Upper lobe of right lung (tissue), 1 donor: ENCODE results near the gene TMEM94. TPM values are rescaled to one million over a fixed set of nuclear protein-coding genes. Genes with fewer than 3 reads are reported as not detected.

Source experiments
- ATAC-seq: fragments of 200-7000 bp; cut with Tn5 transposase; one replicate; pipeline ENCODE4 v1.9.1; 2020; ENCODE audit warnings: mild to moderate bottlenecking, moderate library complexity
- DNase-seq: peaks from one replicate; pipeline ENCODE4 v3.0.0-alpha.2; 2020
- H3K27ac ChIP-seq: fragments of 200-600 bp; one replicate; pipeline ENCODE4 v1.8.0; 2022
- H3K27me3 ChIP-seq: fragments of 200-600 bp; one replicate; pipeline ENCODE4 v1.8.0; 2022; ENCODE audit warnings: mild to moderate bottlenecking
- H3K36me3 ChIP-seq: fragments of 200-600 bp; one replicate; pipeline ENCODE4 v1.8.0; 2022
- H3K4me1 ChIP-seq: fragments of 200-600 bp; one replicate; pipeline ENCODE4 v1.8.0; 2022
- H3K4me3 ChIP-seq: fragments of 200-600 bp; one replicate; pipeline ENCODE4 v1.8.0; 2022; ENCODE audit warnings: mild to moderate bottlenecking
- H3K9me3 ChIP-seq: fragments of 200-600 bp; one replicate; pipeline ENCODE4 v1.8.0; 2022
- intact Hi-C: fragments of 100-400 bp; cut with DNase I; formaldehyde crosslinking; loops from one replicate; pipeline ENCODE4 v1.11.0; 2022
- total RNA-seq: library from RNA; stranded (reverse); fragmentation: NEBNext Ultra II Directional; extraction: Animal tissue kit (Norgen Biotek cat#: 25700); gene quantifications from one replicate; pipeline ENCODE4 v1.2.1, GENCODE V29; 2021
- TF ChIP-seq, protein P1 (sequence below): fragments of 200-600 bp; IDR thresholded peaks from one replicate; pipeline ENCODE4 v1.8.0; 2022; ENCODE audit warnings: antibody characterized with exemption
- donor health status: DM: no; HTN: yes; CAD: no; lungs with severe emphysema.

TMEM94 gene
- total RNA-seq, 1 donor from 2014 or later: 79.1 TPM

DNA sequence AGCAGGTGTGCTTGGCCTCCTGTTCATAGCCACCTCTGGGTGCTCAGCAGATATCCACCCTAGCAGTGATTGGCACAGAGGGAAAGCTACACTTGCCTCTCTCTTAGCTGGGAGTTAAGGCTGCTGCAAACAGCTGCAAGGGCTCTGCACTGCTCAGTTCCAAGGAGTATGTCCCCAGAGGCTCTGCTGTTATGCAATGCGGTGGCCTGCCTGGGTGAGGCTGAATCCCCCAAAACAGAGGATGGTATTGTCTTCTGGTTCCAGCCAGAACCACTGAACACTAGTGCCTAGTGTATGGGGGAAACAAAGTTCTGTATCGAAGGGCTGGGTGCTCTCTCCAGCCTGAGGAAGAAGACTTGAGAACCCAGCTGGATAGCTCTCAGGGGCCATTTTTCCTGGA is 16.8 kb downstream of the TMEM94 start:
- DNase-seq: no peak
- H3K27me3 ChIP-seq: no peaks in the 10 kb centered on the region
- intact Hi-C loops: no loop called here
- TF ChIP-seq, protein P1, sequence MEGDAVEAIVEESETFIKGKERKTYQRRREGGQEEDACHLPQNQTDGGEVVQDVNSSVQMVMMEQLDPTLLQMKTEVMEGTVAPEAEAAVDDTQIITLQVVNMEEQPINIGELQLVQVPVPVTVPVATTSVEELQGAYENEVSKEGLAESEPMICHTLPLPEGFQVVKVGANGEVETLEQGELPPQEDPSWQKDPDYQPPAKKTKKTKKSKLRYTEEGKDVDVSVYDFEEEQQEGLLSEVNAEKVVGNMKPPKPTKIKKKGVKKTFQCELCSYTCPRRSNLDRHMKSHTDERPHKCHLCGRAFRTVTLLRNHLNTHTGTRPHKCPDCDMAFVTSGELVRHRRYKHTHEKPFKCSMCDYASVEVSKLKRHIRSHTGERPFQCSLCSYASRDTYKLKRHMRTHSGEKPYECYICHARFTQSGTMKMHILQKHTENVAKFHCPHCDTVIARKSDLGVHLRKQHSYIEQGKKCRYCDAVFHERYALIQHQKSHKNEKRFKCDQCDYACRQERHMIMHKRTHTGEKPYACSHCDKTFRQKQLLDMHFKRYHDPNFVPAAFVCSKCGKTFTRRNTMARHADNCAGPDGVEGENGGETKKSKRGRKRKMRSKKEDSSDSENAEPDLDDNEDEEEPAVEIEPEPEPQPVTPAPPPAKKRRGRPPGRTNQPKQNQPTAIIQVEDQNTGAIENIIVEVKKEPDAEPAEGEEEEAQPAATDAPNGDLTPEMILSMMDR: no peak
- peaks cover 23% of the 10 kb centered on the region for H3K36me3 ChIP-seq
- H3K4me3 ChIP-seq: no peak overlapping the region
- ATAC-seq: no peak
- no peak overlapping the region for H3K27ac ChIP-seq
- H3K9me3 ChIP-seq: no peaks in the 10 kb centered on the region
- H3K4me1 ChIP-seq: peaks cover 25% of the 10 kb centered on the region

DNA sequence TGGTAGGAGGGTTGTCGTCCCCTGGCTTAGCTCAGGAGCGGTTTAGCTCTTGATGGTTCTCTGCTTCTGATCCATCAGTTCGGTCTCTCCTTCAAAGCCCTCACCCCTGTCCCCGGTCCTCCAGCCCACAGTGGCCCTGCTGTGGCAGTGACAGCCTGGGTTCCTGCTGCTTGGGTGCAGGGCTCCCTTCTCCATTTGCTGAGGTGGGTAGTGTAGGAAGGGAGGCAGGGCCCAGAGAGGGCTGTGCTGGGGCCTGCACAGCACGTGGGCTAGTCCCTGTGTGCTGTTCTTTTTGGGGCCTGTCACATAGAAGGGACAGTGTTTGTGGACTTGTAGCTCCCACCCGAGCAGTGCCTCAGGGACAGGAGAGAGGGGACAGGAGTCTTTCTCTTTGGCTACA is 18.3 kb downstream of the TMEM94 start:
- no peaks in the 10 kb centered on the region for H3K9me3 ChIP-seq
- DNase-seq (no peak), ATAC-seq (peak; percentile 5)
- no peak overlapping the region for H3K27ac ChIP-seq
- peaks cover 23% of the 10 kb centered on the region for H3K36me3 ChIP-seq
- no peaks in the 10 kb centered on the region for H3K27me3 ChIP-seq
- H3K4me3 ChIP-seq: no peak overlapping the region
- intact Hi-C loops: no loop called here
- TF ChIP-seq, protein P1: no peak
- H3K4me1 ChIP-seq: peaks cover 21% of the 10 kb centered on the region

DNA sequence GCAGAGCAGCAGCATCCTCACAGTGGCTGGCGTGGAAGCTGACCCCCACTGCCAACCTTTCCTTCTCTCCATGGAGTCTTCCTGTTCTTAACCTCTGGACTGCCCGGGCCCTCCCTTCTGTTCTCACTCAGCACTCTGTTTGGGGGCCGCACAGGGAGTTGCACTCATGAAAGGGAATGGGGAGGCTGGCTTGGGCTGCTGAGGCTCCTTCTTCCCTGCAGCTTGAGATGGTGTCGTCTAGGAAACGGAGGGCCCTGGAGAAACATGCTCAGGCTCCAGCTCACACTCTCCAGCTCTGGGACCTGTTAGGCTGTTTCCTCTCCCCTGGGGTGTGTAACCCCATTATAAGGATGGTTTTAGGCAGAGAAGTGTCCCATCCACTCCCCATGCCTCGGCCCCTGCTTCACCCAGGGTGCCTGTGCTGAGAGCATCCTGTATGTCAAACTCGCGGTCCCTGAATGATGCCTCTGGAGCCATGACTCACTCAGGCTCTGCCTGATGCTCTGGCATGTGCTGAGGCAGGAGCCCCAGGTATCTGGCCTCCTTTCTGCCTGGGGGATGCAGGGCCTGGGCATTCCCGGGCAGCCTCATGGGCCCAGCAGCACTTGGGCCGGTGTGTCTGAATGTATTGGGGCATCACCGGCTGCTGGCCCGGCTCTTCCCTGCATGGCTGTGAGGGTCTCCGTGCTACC is 18.9 kb downstream of the TMEM94 start:
- DNase-seq (no peak), ATAC-seq (peak; percentile 5)
- no peak overlapping the region for H3K4me3 ChIP-seq
- TF ChIP-seq, protein P1: no peak
- H3K27ac ChIP-seq: peak overlapping the region; percentile 55
- peaks cover 23% of the 10 kb centered on the region for H3K36me3 ChIP-seq
- H3K27me3 ChIP-seq: no peaks in the 10 kb centered on the region
- H3K9me3 ChIP-seq: no peaks in the 10 kb centered on the region
- intact Hi-C loops: no loop called here
- peaks cover 21% of the 10 kb centered on the region for H3K4me1 ChIP-seq

DNA sequence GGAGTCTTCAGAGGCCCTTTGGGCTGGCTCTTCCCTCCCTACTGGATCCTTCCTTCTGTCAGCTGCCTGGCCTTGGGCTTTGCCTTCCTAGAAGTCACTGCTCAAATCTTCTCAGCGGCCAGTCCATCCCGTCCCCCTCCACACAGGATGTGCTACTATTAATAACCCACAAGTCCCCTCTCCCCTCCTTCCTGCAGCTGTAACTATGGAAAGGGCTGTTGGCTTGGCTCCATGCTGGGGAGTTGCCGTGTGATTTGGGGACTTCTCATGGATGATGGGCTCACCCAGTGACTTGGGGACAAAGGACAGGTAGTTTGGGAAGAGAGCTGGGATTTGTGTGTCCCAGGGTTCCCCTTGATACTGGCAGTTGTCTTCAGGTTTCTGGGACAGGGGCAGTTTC is 19.4 kb downstream of the TMEM94 start:
- Histone ChIP-seq H3K9me3 (no peaks in the 10 kb centered on the region), H3K36me3 (peaks cover 23% of the 10 kb centered on the region), H3K4me3 (no peak overlapping the region), H3K27ac (peak overlapping the region; percentile 55), H3K4me1 (peaks cover 23% of the 10 kb centered on the region), H3K27me3 (no peaks in the 10 kb centered on the region)
- no peak for DNase-seq
- intact Hi-C loops: no loop called here
- TF ChIP-seq, protein P1: no peak
- peak; percentile 27 for ATAC-seq

DNA sequence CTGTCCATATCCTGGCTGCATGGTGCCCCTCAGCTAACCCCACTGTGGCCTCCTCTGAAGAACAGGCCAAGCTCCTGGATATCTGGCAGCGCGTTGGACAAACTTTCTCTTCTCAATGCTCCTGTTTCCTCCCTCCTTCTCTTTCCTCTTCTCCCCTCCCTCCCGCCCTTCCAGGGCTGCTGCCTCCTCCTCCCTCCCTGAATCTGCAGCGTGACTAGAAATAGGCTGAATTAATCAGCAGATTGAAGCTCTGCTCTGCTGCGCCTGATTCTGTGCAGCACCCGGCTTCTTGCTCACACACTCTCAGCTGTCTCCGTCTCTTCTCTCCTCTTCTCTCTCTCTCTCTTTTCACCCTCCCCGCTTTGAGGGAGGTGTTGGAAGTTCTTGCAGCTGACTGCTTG is 19.8 kb downstream of the TMEM94 start:
- ATAC-seq: no peak
- Histone ChIP-seq H3K4me3 (no peak overlapping the region), H3K27ac (peak overlapping the region; percentile 55), H3K36me3 (peaks cover 23% of the 10 kb centered on the region), H3K9me3 (no peaks in the 10 kb centered on the region), H3K27me3 (no peaks in the 10 kb centered on the region), H3K4me1 (peaks cover 25% of the 10 kb centered on the region)
- TF ChIP-seq, protein P1: no peak
- intact Hi-C loops: no loop called here
- DNase-seq: no peak
